ENCODE results near the gene PLD6.
A peak's percentile ranks its signal among the peaks of the same experiment; 100 is the strongest.

Gene PLD6

GRCh38 chr17:17226451-17227265 lies 20.5 kb upstream of the PLD6 start:
- DNase-seq = no peak

- DNase-seq = no peak
Observed at GRCh38 chr17:17225901-17226300, 19.8 kb upstream of the PLD6 start.

GRCh38 chr17:17224137-17224536 lies 18.0 kb upstream of the PLD6 start:
- no peak for DNase-seq

GRCh38 chr17:17223736-17224135 lies 17.6 kb upstream of the PLD6 start:
- no peak for DNase-seq

- no peak for DNase-seq
Observed at GRCh38 chr17:17221329-17221728, 15.2 kb upstream of the PLD6 start.

GRCh38 chr17:17220529-17220928 lies 14.4 kb upstream of the PLD6 start:
- no peak for DNase-seq

GRCh38 chr17:17217995-17218394 lies 11.9 kb upstream of the PLD6 start:
- no peak for DNase-seq

- DNase-seq = no peak
Observed at GRCh38 chr17:17216776-17217175, 10.6 kb upstream of the PLD6 start.

GRCh38 chr17:17216236-17216635 lies 10.1 kb upstream of the PLD6 start:
- no peak for DNase-seq

- DNase-seq = no peak
Observed at GRCh38 chr17:17215575-17215974, 9.4 kb upstream of the PLD6 start.

GRCh38 chr17:17214646-17215436 lies 8.7 kb upstream of the PLD6 start:
- DNase-seq = no peak

GRCh38 chr17:17213775-17214174 lies 7.6 kb upstream of the PLD6 start:
- no peak for DNase-seq

- DNase-seq = no peak
Observed at GRCh38 chr17:17207998-17208397, 1.9 kb upstream of the PLD6 start.

- no peak for DNase-seq
Observed at GRCh38 chr17:17206913-17207335, 791 bp upstream of the PLD6 start.

- peak; percentile 76 for DNase-seq
Observed at GRCh38 chr17:17205368-17206123, 587 bp downstream of the PLD6 start.

- DNase-seq = no peak
Observed at GRCh38 chr17:17204635-17205231, 1.4 kb downstream of the PLD6 start.

- no peak for DNase-seq
Observed at GRCh38 chr17:17204041-17204591, 2.0 kb downstream of the PLD6 start.

- DNase-seq = no peak
Observed at GRCh38 chr17:17203173-17203730, 2.9 kb downstream of the PLD6 start.

- DNase-seq = no peak
Observed at GRCh38 chr17:17201907-17202306, 4.2 kb downstream of the PLD6 start.

- no peak for DNase-seq
Observed at GRCh38 chr17:17201271-17201670, 4.9 kb downstream of the PLD6 start.

GRCh38 chr17:17200831-17201230 lies 5.3 kb downstream of the PLD6 start:
- no peak for DNase-seq

GRCh38 chr17:17200311-17200710 lies 5.8 kb downstream of the PLD6 start:
- DNase-seq = no peak
